HG02678 (cell line): ENCODE results near the gene NOC4L.

Experiments used
- ATAC-seq: cut with Tn5 transposase; IDR thresholded peaks from one replicate; pipeline ENCODE4 v1.9.1; 2021; ENCODE audit warnings: mild to moderate bottlenecking, moderate library complexity; ENCODE audit not compliant: unreplicated experiment

NOC4L gene

GRCh38 chr12:132155771-132156572 is 11.7 kb downstream of the NOC4L start:
- no peak for ATAC-seq

GRCh38 chr12:132156573-132157325 is 12.5 kb downstream of the NOC4L start:
- no peak for ATAC-seq

- ATAC-seq = no peak
These were observed 13.6 kb downstream of the NOC4L start for GRCh38 chr12:132157733-132158409.

GRCh38 chr12:132158677-132159554 is 14.7 kb downstream of the NOC4L start:
- no peak for ATAC-seq

- ATAC-seq = no peak
These were observed 15.3 kb downstream of the NOC4L start for GRCh38 chr12:132159555-132160003.

- no peak for ATAC-seq
These were observed 15.8 kb downstream of the NOC4L start for GRCh38 chr12:132160016-132160415.

- no peak for ATAC-seq
These were observed 16.4 kb downstream of the NOC4L start for GRCh38 chr12:132160601-132161035.

GRCh38 chr12:132161036-132161781 is 17.0 kb downstream of the NOC4L start:
- no peak for ATAC-seq

- ATAC-seq = no peak
These were observed 17.7 kb downstream of the NOC4L start for GRCh38 chr12:132161796-132162507.

GRCh38 chr12:132162508-132163031 is 18.3 kb downstream of the NOC4L start:
- ATAC-seq = no peak

- no peak for ATAC-seq
These were observed 19.0 kb downstream of the NOC4L start for GRCh38 chr12:132163041-132163910.

GRCh38 chr12:132163911-132164288 is 19.6 kb downstream of the NOC4L start:
- no peak for ATAC-seq

- ATAC-seq = no peak
These were observed 20.2 kb downstream of the NOC4L start for GRCh38 chr12:132164426-132164825.

GRCh38 chr12:132165584-132165983 is 21.3 kb downstream of the NOC4L start:
- no peak for ATAC-seq

- no peak for ATAC-seq
These were observed 21.8 kb downstream of the NOC4L start for GRCh38 chr12:132166093-132166492.

- ATAC-seq = no peak
These were observed 22.7 kb downstream of the NOC4L start for GRCh38 chr12:132166801-132167591.

- ATAC-seq = no peak
These were observed 23.5 kb downstream of the NOC4L start for GRCh38 chr12:132167611-132168310.
